IMR-90 (cell line): ENCODE measurements around the gene PARP12. TPM values are rescaled to one million over a fixed set of nuclear protein-coding genes. Genes with fewer than 3 reads are reported as not detected.

ENCODE experiments used
- ATAC-seq: fragments of 200-7000 bp; cut with Tn5 transposase; 2 replicates; pipeline ENCODE4 v1.9.1; 2020; ENCODE audit warnings: low read depth, mild to moderate bottlenecking, moderate library complexity
- BruUV-seq: library from RNA; stranded (reverse); fragments of 400-500 nt; replicated peaks from 2 replicates; lab custom pipeline; 2021; lab: Mats Ljungman, UMichigan
- CTCF ChIA-PET: fragments of 300-600 bp; formaldehyde crosslinking; extraction: SDS; loops from one replicate; lab custom pipeline; 2021; ENCODE audit warnings: antibody characterized with exemption; lab: Yijun Ruan, JAX
- POLR2A ChIA-PET: fragments of 300-600 bp; sonication (Branson Sonifier 250); formaldehyde crosslinking; loops from one replicate; lab custom pipeline; 2022; ENCODE audit warnings: antibody characterized with exemption; ENCODE audit not compliant: unreplicated experiment; lab: Charles Lee
- DNase-seq: peaks from one replicate; pipeline ENCODE4 v3.0.0; 2013
- H2AFZ ChIP-seq: replicated peaks from 2 replicates; pipeline ENCODE3; 2013; ENCODE audit warnings: low read length, mild to moderate bottlenecking; ENCODE audit not compliant: poor library complexity
- H2AK5ac ChIP-seq: 2 replicates; pipeline ENCODE4 v1.6.1; 2013; ENCODE audit warnings: low read depth, low read length, inconsistent platforms
- H2AK9ac ChIP-seq: replicated peaks from 2 replicates; pipeline ENCODE3; 2013; ENCODE audit warnings: mild to moderate bottlenecking, low read depth, low read length, moderate library complexity; ENCODE audit not compliant: poor library complexity
- H2BK120ac ChIP-seq: 2 replicates; pipeline ENCODE4 v1.6.1; 2013; ENCODE audit warnings: low read depth, low read length, inconsistent platforms
- H2BK15ac ChIP-seq: 3 replicates; pipeline ENCODE4 v1.6.1; 2013; ENCODE audit warnings: low read depth, low read length, inconsistent platforms
- H2BK20ac ChIP-seq: 2 replicates; pipeline ENCODE4 v1.6.1; 2013; ENCODE audit warnings: low read depth, mild to moderate bottlenecking, inconsistent platforms, low read length, moderate library complexity
- H2BK5ac ChIP-seq: 2 replicates; pipeline ENCODE4 v1.6.1; 2013; ENCODE audit warnings: mild to moderate bottlenecking, low read depth, low read length, inconsistent platforms; ENCODE audit not compliant: poor library complexity, severe bottlenecking
- H3K14ac ChIP-seq: replicated peaks from 2 replicates; pipeline ENCODE4 v1.6.1; 2013; ENCODE audit warnings: low read depth, low read length, inconsistent platforms
- H3K18ac ChIP-seq: 2 replicates; pipeline ENCODE4 v1.6.1; 2013; ENCODE audit warnings: low read depth, low read length, control low read depth
- H3K23ac ChIP-seq: 2 replicates; pipeline ENCODE4 v1.6.1; 2013; ENCODE audit warnings: low read depth, low read length, inconsistent platforms
- H3K27ac ChIP-seq: 2 replicates; pipeline ENCODE4 v1.5.1; 2013; ENCODE audit warnings: mild to moderate bottlenecking, control low read depth, low read length; ENCODE audit not compliant: insufficient read depth
- H3K27me3 ChIP-seq: 2 replicates; pipeline ENCODE4 v1.6.1; 2013; ENCODE audit warnings: low read length; ENCODE audit not compliant: control insufficient read depth, insufficient read depth
- H3K36me3 ChIP-seq: 2 replicates; pipeline ENCODE4 v1.6.1; 2013; ENCODE audit warnings: low read length, mixed read lengths; ENCODE audit not compliant: control insufficient read depth, insufficient read depth
- H3K4ac ChIP-seq: 2 replicates; pipeline ENCODE4 v1.6.1; 2013; ENCODE audit warnings: low read depth, low read length, inconsistent platforms
- H3K4me1 ChIP-seq: 2 replicates; pipeline ENCODE4 v1.6.1; 2013; ENCODE audit warnings: low read length, mixed read lengths; ENCODE audit not compliant: control insufficient read depth, insufficient read depth
- H3K4me2 ChIP-seq: 2 replicates; pipeline ENCODE4 v1.6.1; 2013; ENCODE audit warnings: low read depth, mild to moderate bottlenecking, control low read depth, low read length, moderate library complexity
- H3K4me3 ChIP-seq: 2 replicates; pipeline ENCODE4 v1.5.1; 2013; ENCODE audit warnings: low read depth, mild to moderate bottlenecking, control low read depth, low read length, moderate library complexity; ENCODE audit not compliant: insufficient read depth
- H3K56ac ChIP-seq: 2 replicates; pipeline ENCODE4 v1.6.1; 2013; ENCODE audit warnings: low read length, inconsistent platforms; ENCODE audit not compliant: insufficient read depth; ENCODE audit errors: extremely low read depth
- H3K79me1 ChIP-seq, 2 experiments: 2 replicates each; pipeline ENCODE4 v1.6.1; 2013; ENCODE audit warnings: low read length in 2 of 2, inconsistent platforms in 1 of 2, low read depth in 1 of 2
- H3K9ac ChIP-seq: 2 replicates; pipeline ENCODE4 v1.6.1; 2013; ENCODE audit warnings: low read depth, low read length, control low read depth
- H3K9me1 ChIP-seq: 2 replicates; pipeline ENCODE4 v1.6.1; 2013; ENCODE audit warnings: low read length, inconsistent platforms; ENCODE audit not compliant: insufficient read depth
- H3K9me3 ChIP-seq: 2 replicates; pipeline ENCODE4 v1.6.1; 2013; ENCODE audit warnings: low read length; ENCODE audit not compliant: control insufficient read depth, insufficient read depth
- H4K20me1 ChIP-seq: 2 replicates; pipeline ENCODE4 v1.6.1; 2013; ENCODE audit warnings: low read length, inconsistent platforms; ENCODE audit not compliant: insufficient read depth
- H4K5ac ChIP-seq: 2 replicates; pipeline ENCODE4 v1.6.1; 2013; ENCODE audit warnings: mild to moderate bottlenecking, low read depth, low read length, control low read depth
- H4K8ac ChIP-seq, 2 experiments: 2 replicates each; pipeline ENCODE4 v1.6.1; 2013; ENCODE audit warnings: low read depth in 2 of 2, low read length in 2 of 2, control low read depth in 1 of 2, inconsistent platforms in 1 of 2
- H4K91ac ChIP-seq: 2 replicates; pipeline ENCODE4 v1.6.1; 2013; ENCODE audit warnings: low read depth, low read length, inconsistent platforms; ENCODE audit not compliant: insufficient read depth
- BHLHE40 ChIP-seq: fragments of 150-350 bp; IDR thresholded peaks from 2 replicates; pipeline ENCODE4 v1.6.1; 2016; ENCODE audit warnings: mild to moderate bottlenecking, low read depth, low read length
- CEBPB ChIP-seq: IDR thresholded peaks from 2 replicates; pipeline ENCODE4 v1.6.1; 2012; ENCODE audit warnings: low read depth, low read length, improper control_type of control experiment
- CHD1 ChIP-seq: IDR thresholded peaks from 2 replicates; pipeline ENCODE4 v1.6.1; 2012; ENCODE audit warnings: low read depth, low read length, improper control_type of control experiment
- ELK1 ChIP-seq: fragments of 150-350 bp; IDR thresholded peaks from 2 replicates; pipeline ENCODE4 v1.6.1; 2016; ENCODE audit warnings: low read depth, mild to moderate bottlenecking, low read length, moderate library complexity, borderline replicate concordance
- FOS ChIP-seq: fragments of 150-350 bp; IDR thresholded peaks from 2 replicates; pipeline ENCODE4 v1.6.1; 2016; ENCODE audit warnings: low read depth, low read length
- MAFK ChIP-seq: IDR thresholded peaks from 2 replicates; pipeline ENCODE4 v1.6.1; 2012; ENCODE audit warnings: low read depth, low read length, improper control_type of control experiment
- MAZ ChIP-seq: IDR thresholded peaks from 2 replicates; pipeline ENCODE4 v1.6.1; 2012; ENCODE audit warnings: low read depth, mild to moderate bottlenecking, low read length, improper control_type of control experiment, moderate library complexity, borderline replicate concordance
- MXI1 ChIP-seq: IDR thresholded peaks from 2 replicates; pipeline ENCODE4 v1.6.1; 2012; ENCODE audit warnings: low read depth, mild to moderate bottlenecking, low read length, moderate library complexity, borderline replicate concordance
- NFE2L2 ChIP-seq: fragments of 150-350 bp; IDR thresholded peaks from 2 replicates; pipeline ENCODE4 v1.6.1; 2016; ENCODE audit warnings: low read depth, mild to moderate bottlenecking, low read length
- POLR2A ChIP-seq: IDR thresholded peaks from 2 replicates; pipeline ENCODE4 v1.6.1; 2012; ENCODE audit warnings: mild to moderate bottlenecking, low read depth, low read length
- RAD21 ChIP-seq: IDR thresholded peaks from 2 replicates; pipeline ENCODE4 v1.6.1; 2012; ENCODE audit warnings: low read length, improper control_type of control experiment
- RCOR1 ChIP-seq: IDR thresholded peaks from 2 replicates; pipeline ENCODE4 v1.6.1; 2012; ENCODE audit warnings: mild to moderate bottlenecking, low read length, improper control_type of control experiment; ENCODE audit not compliant: insufficient replicate concordance
- RFX5 ChIP-seq: IDR thresholded peaks from 2 replicates; pipeline ENCODE4 v1.8.0; 2012; ENCODE audit warnings: low read depth, mild to moderate bottlenecking, low read length, moderate library complexity
- USF2 ChIP-seq: fragments of 150-350 bp; IDR thresholded peaks from 2 replicates; pipeline ENCODE4 v1.6.1; 2017; ENCODE audit warnings: mild to moderate bottlenecking, antibody characterized with exemption, low read length, low read depth
- WGBS, 2 experiments: methylation state at CpG; one replicate each; pipeline versions ENCODE4 v1.1.5 to v1.1.7; 2013; ENCODE audit warnings: missing lambda C conversion rate in 2 of 2; ENCODE audit not compliant: insufficient read length in 1 of 2; ENCODE audit errors: extremely low coverage in 2 of 2; 5-methylcytosine and 5-hydroxymethylcytosine counted together
- dilution Hi-C: fragments of 300-500 bp; cut with HindIII; formaldehyde crosslinking; loops from one replicate; pipeline ENCODE4 v1.14.3; 2018; ENCODE audit warnings: low sequenced_read_pairs; ENCODE audit not compliant: unreplicated experiment
- in situ Hi-C: fragments of 300-500 bp; cut with MboI; formaldehyde crosslinking; loops from 3 replicates; pipeline ENCODE4 v1.14.3; 2019; ENCODE audit warnings: low sequenced_read_pairs, inconsistent platforms, mixed read lengths
- intact Hi-C: fragments of 100-400 bp; cut with micrococcal nuclease; formaldehyde crosslinking; loops from 2 replicates; pipeline ENCODE4 v1.10.0; 2022
- polyA plus RNA-seq, 3 experiments: library from polyadenylated mRNA; depleted of rRNA; stranded (reverse); fragments of >200 nt; gene quantifications; 2 replicates each; pipeline ENCODE4 v1.2.3, GENCODE V29; 2012; ENCODE audit warnings: low replicate concordance in 1 of 3
- total RNA-seq: library from RNA; depleted of rRNA; stranded (reverse); fragments of >200 nt; gene quantifications from 2 replicates; pipeline ENCODE4 v1.2.3, GENCODE V29; 2012
- TF ChIP-seq, protein P1 (sequence below): conservative IDR thresholded peaks from 2 replicates; pipeline ENCODE4 v1.5.1; 2012; ENCODE audit warnings: mild to moderate bottlenecking, low read depth, low read length, improper control_type of control experiment

Gene PARP12
- total and polyA plus RNA-seq, 2 of the 4 experiments (the other 2 are of a cell fraction), result 7.2 to 11.3 TPM

- dilution Hi-C loops (no loop called here), in situ Hi-C loops (loop anchor here (5.0 to 10.0 kb wide), 4 partner anchors 223 to 566 kb away; partner anchors contain the start of gene HIPK2), intact Hi-C loops (loop anchor here (5.0 kb wide), 1 partner anchor 658 kb away; the partner anchor contains the start of gene FMC1)
- CTCF ChIA-PET, result no interaction called here
- no CpG with 5 or more reads among the region's 6 CpGs for WGBS, 2 experiments
- Histone ChIP-seq H3K23ac (no peak overlapping the region), H2AK5ac (peak overlapping the region; percentile 72; the same call in 1 of the 2 replicates), H3K79me1 (peaks cover 0 to under 1% of the 10 kb centered on the region in 2 experiments; a peak in 1 of 4 replicates), H2AK9ac (no peak overlapping the region), H2BK20ac (peak overlapping the region; percentile 65), H2AFZ (no peak overlapping the region), H3K27ac (no peak overlapping the region), H3K4me1 (peaks cover 6% of the 10 kb centered on the region; the same call in 1 of the 2 replicates), H2BK5ac (no peak overlapping the region), H3K14ac (peak overlapping the region; percentile 46; the same call in 1 of the 2 replicates), H4K8ac (no peak overlapping the region), H4K91ac (peak overlapping the region; percentile 62; the same call in 1 of the 2 replicates), H3K9ac (no peak overlapping the region), H3K4me2 (no peak overlapping the region), H3K56ac (no peak overlapping the region), H2BK120ac (peak overlapping the region; percentile 59; the same call in 1 of the 2 replicates), H3K4ac (peak overlapping the region; percentile 73), H3K18ac (no peak overlapping the region; the same call in 1 of the 2 replicates), H3K4me3 (no peak overlapping the region), H4K5ac (peak overlapping the region; percentile 21; the same call in 1 of the 2 replicates), H3K27me3 (no peaks in the 10 kb centered on the region), H3K9me3 (no peaks in the 10 kb centered on the region), H2BK15ac (no peak overlapping the region), H4K20me1 (peaks cover 4% of the 10 kb centered on the region; the same call in 1 of the 2 replicates), H3K9me1 (peaks cover 5% of the 10 kb centered on the region), H3K36me3 (no peaks in the 10 kb centered on the region)
- DNase-seq (no peak), ATAC-seq (no peak)
- no TSS peak for BruUV-seq
- POLR2A ChIA-PET, result no interaction called here
- TF ChIP-seq POLR2A (no peak), FOS (no peak), NFE2L2 (no peak), ELK1 (no peak), CEBPB (no peak), RCOR1 (no peak), MXI1 (no peak), RFX5 (no peak), MAFK (no peak), RAD21 (no peak), CHD1 (no peak), MAZ (no peak), USF2 (no peak), BHLHE40 (no peak)
- TF ChIP-seq, protein P1, sequence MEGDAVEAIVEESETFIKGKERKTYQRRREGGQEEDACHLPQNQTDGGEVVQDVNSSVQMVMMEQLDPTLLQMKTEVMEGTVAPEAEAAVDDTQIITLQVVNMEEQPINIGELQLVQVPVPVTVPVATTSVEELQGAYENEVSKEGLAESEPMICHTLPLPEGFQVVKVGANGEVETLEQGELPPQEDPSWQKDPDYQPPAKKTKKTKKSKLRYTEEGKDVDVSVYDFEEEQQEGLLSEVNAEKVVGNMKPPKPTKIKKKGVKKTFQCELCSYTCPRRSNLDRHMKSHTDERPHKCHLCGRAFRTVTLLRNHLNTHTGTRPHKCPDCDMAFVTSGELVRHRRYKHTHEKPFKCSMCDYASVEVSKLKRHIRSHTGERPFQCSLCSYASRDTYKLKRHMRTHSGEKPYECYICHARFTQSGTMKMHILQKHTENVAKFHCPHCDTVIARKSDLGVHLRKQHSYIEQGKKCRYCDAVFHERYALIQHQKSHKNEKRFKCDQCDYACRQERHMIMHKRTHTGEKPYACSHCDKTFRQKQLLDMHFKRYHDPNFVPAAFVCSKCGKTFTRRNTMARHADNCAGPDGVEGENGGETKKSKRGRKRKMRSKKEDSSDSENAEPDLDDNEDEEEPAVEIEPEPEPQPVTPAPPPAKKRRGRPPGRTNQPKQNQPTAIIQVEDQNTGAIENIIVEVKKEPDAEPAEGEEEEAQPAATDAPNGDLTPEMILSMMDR, result no peak
These were observed 62.0 kb downstream of the PARP12 start for GRCh38 chr7:140000666-140001268.
